HG03565 (cell line): ENCODE measurements around the gene SGF29.
"Not testable (repeated sequence)": the region's sequence is repeated elsewhere in the genome, so short reads cannot be mapped to it uniquely, and the experiment has no call there.

Source experiments
- ATAC-seq: cut with Tn5 transposase; IDR thresholded peaks from one replicate; pipeline ENCODE4 v1.9.1; 2021; ENCODE audit warnings: mild to moderate bottlenecking, moderate library complexity; ENCODE audit not compliant: unreplicated experiment

The SGF29 gene

GRCh38 chr16:28563218-28563617, 9.5 kb downstream of the SGF29 start:
- no peak for ATAC-seq

- not testable (repeated sequence) for ATAC-seq
Measured at GRCh38 chr16:28566233-28566925, 12.7 kb downstream of the SGF29 start.

- ATAC-seq, result no peak
Measured at GRCh38 chr16:28567292-28567691, 13.6 kb downstream of the SGF29 start.

- ATAC-seq, result no peak
Measured at GRCh38 chr16:28569021-28569420, 15.3 kb downstream of the SGF29 start.

GRCh38 chr16:28569968-28570752, 16.4 kb downstream of the SGF29 start:
- ATAC-seq, result no peak

- no peak for ATAC-seq
Measured at GRCh38 chr16:28572696-28573510, 19.2 kb downstream of the SGF29 start.

- ATAC-seq, result no peak
Measured at GRCh38 chr16:28573738-28574718, 20.3 kb downstream of the SGF29 start.

GRCh38 chr16:28574925-28575324, 21.2 kb downstream of the SGF29 start:
- ATAC-seq, result no peak

- ATAC-seq, result no peak
Measured at GRCh38 chr16:28575446-28576109, 21.9 kb downstream of the SGF29 start.

GRCh38 chr16:28580726-28581315, 27.1 kb downstream of the SGF29 start:
- ATAC-seq, result no peak

- ATAC-seq, result no peak
Measured at GRCh38 chr16:28585674-28586073, 32.0 kb downstream of the SGF29 start.

GRCh38 chr16:28586466-28586865, 32.7 kb downstream of the SGF29 start:
- ATAC-seq, result no peak

GRCh38 chr16:28587386-28587785, 33.7 kb downstream of the SGF29 start:
- ATAC-seq, result no peak

GRCh38 chr16:28589069-28589468, 35.3 kb downstream of the SGF29 start:
- ATAC-seq, result no peak

GRCh38 chr16:28589930-28590329, 36.2 kb downstream of the SGF29 start:
- ATAC-seq, result no peak

- no peak for ATAC-seq
Measured at GRCh38 chr16:28590384-28591340, 36.9 kb downstream of the SGF29 start.

GRCh38 chr16:28591355-28591754, 37.6 kb downstream of the SGF29 start:
- no peak for ATAC-seq

- ATAC-seq, result no peak
Measured at GRCh38 chr16:28592511-28592910, 38.8 kb downstream of the SGF29 start.
